HEK293 (cell line): ENCODE data around the gene GTPBP4.

Source experiments
- EGR2 ChIP-seq: fragments of 450-650 bp; formaldehyde crosslinking; IDR thresholded peaks from 2 replicates; pipeline ENCODE4 v1.5.1; 2016; ENCODE audit warnings: low read depth, missing biosample characterization, missing genetic modification characterization
- KLF10 ChIP-seq: fragments of 450-650 bp; IDR thresholded peaks from 2 replicates; pipeline ENCODE4 v1.5.1; 2018; ENCODE audit warnings: missing biosample characterization, mild to moderate bottlenecking, missing genetic modification characterization
- KLF16 ChIP-seq: fragments of 450-650 bp; formaldehyde crosslinking; IDR thresholded peaks from 2 replicates; pipeline ENCODE4 v1.5.1; 2017; ENCODE audit warnings: missing biosample characterization, missing genetic modification characterization
- KLF7 ChIP-seq: fragments of 450-650 bp; formaldehyde crosslinking; IDR thresholded peaks from 2 replicates; pipeline ENCODE4 v1.5.1; 2016; ENCODE audit warnings: missing biosample characterization, missing genetic modification characterization, borderline replicate concordance
- RBAK ChIP-seq: fragments of 450-650 bp; formaldehyde crosslinking; IDR thresholded peaks from 2 replicates; pipeline ENCODE4 v1.5.1; 2016; ENCODE audit warnings: missing biosample characterization, missing genetic modification characterization
- SP2 ChIP-seq: fragments of 450-650 bp; formaldehyde crosslinking; IDR thresholded peaks from 2 replicates; pipeline ENCODE4 v1.5.1; 2016; ENCODE audit warnings: missing biosample characterization, missing genetic modification characterization
- SP7 ChIP-seq: fragments of 450-650 bp; formaldehyde crosslinking; IDR thresholded peaks from 2 replicates; pipeline ENCODE4 v1.5.1; 2016; ENCODE audit warnings: missing biosample characterization, missing genetic modification characterization
- ZBTB17 ChIP-seq: fragments of 450-650 bp; formaldehyde crosslinking; IDR thresholded peaks from 2 replicates; pipeline ENCODE4 v1.5.1; 2016; ENCODE audit warnings: missing biosample characterization, missing genetic modification characterization
- ZBTB20 ChIP-seq: fragments of 450-650 bp; formaldehyde crosslinking; IDR thresholded peaks from 2 replicates; pipeline ENCODE4 v1.5.1; 2016; ENCODE audit warnings: missing biosample characterization, missing genetic modification characterization
- ZBTB8A ChIP-seq: fragments of 450-650 bp; formaldehyde crosslinking; IDR thresholded peaks from 2 replicates; pipeline ENCODE4 v1.5.1; 2016; ENCODE audit warnings: missing biosample characterization, missing genetic modification characterization
- ZNF155 ChIP-seq: fragments of 450-650 bp; formaldehyde crosslinking; IDR thresholded peaks from 2 replicates; pipeline ENCODE4 v1.5.1; 2016; ENCODE audit warnings: missing biosample characterization, missing genetic modification characterization
- ZNF211 ChIP-seq: fragments of 450-650 bp; formaldehyde crosslinking; IDR thresholded peaks from 2 replicates; pipeline ENCODE4 v1.5.1; 2016; ENCODE audit warnings: low read depth, missing biosample characterization, missing genetic modification characterization
- ZNF24 ChIP-seq: fragments of 450-650 bp; formaldehyde crosslinking; IDR thresholded peaks from 2 replicates; pipeline ENCODE4 v1.5.1; 2016; ENCODE audit warnings: missing biosample characterization, missing genetic modification characterization
- ZNF335 ChIP-seq: fragments of 450-650 bp; formaldehyde crosslinking; conservative IDR thresholded peaks from 2 replicates; pipeline ENCODE4 v1.5.1; 2016; ENCODE audit warnings: missing biosample characterization, missing genetic modification characterization
- ZNF37A ChIP-seq: fragments of 450-650 bp; IDR thresholded peaks from 2 replicates; pipeline ENCODE4 v1.5.1; 2018; ENCODE audit warnings: missing biosample characterization, missing genetic modification characterization
- ZNF529 ChIP-seq: fragments of 450-650 bp; formaldehyde crosslinking; IDR thresholded peaks from 2 replicates; pipeline ENCODE4 v1.5.1; 2017; ENCODE audit warnings: missing genetic modification characterization, missing biosample characterization; ENCODE audit not compliant: insufficient replicate concordance
- ZNF600 ChIP-seq: fragments of 450-650 bp; formaldehyde crosslinking; IDR thresholded peaks from 2 replicates; pipeline ENCODE4 v1.5.1; 2016; ENCODE audit warnings: missing biosample characterization, missing genetic modification characterization
- ZNF610 ChIP-seq: fragments of 450-650 bp; formaldehyde crosslinking; IDR thresholded peaks from 2 replicates; pipeline ENCODE4 v1.5.1; 2016; ENCODE audit warnings: missing biosample characterization, missing genetic modification characterization, borderline replicate concordance
- ZNF76 ChIP-seq: fragments of 450-650 bp; formaldehyde crosslinking; IDR thresholded peaks from 2 replicates; pipeline ENCODE4; 2016; ENCODE audit warnings: low read depth, missing biosample characterization, missing genetic modification characterization, borderline replicate concordance
- ZNF792 ChIP-seq: fragments of 450-650 bp; formaldehyde crosslinking; IDR thresholded peaks from 2 replicates; pipeline ENCODE4 v1.5.1; 2016; ENCODE audit warnings: missing biosample characterization, missing genetic modification characterization
- TF ChIP-seq, protein P1 (sequence below): sonication (generic); formaldehyde crosslinking; IDR thresholded peaks from 2 replicates; pipeline ENCODE4 v1.8.1; 2022; ENCODE audit warnings: mild to moderate bottlenecking, moderate library complexity, missing genetic modification reagents
- TF ChIP-seq, protein P2 (sequence below): fragments of 450-650 bp; formaldehyde crosslinking; conservative IDR thresholded peaks from 2 replicates; pipeline ENCODE4 v1.5.1; 2016; ENCODE audit warnings: low read depth, missing biosample characterization, missing genetic modification characterization
- TF ChIP-seq, protein P3 (sequence below): fragments of 450-650 bp; formaldehyde crosslinking; IDR thresholded peaks from 2 replicates; pipeline ENCODE4 v1.5.1; 2016; ENCODE audit warnings: missing biosample characterization, missing genetic modification characterization, borderline replicate concordance
- TF ChIP-seq, protein P4 (sequence below): fragments of 450-650 bp; IDR thresholded peaks from 2 replicates; pipeline ENCODE4 v1.5.1; 2018; ENCODE audit warnings: missing biosample characterization, mild to moderate bottlenecking, missing genetic modification characterization
- TF ChIP-seq, protein P5 (sequence below): fragments of 450-650 bp; formaldehyde crosslinking; IDR thresholded peaks from 2 replicates; pipeline ENCODE4 v1.5.1; 2016; ENCODE audit warnings: missing biosample characterization, missing genetic modification characterization

Gene GTPBP4

DNA sequence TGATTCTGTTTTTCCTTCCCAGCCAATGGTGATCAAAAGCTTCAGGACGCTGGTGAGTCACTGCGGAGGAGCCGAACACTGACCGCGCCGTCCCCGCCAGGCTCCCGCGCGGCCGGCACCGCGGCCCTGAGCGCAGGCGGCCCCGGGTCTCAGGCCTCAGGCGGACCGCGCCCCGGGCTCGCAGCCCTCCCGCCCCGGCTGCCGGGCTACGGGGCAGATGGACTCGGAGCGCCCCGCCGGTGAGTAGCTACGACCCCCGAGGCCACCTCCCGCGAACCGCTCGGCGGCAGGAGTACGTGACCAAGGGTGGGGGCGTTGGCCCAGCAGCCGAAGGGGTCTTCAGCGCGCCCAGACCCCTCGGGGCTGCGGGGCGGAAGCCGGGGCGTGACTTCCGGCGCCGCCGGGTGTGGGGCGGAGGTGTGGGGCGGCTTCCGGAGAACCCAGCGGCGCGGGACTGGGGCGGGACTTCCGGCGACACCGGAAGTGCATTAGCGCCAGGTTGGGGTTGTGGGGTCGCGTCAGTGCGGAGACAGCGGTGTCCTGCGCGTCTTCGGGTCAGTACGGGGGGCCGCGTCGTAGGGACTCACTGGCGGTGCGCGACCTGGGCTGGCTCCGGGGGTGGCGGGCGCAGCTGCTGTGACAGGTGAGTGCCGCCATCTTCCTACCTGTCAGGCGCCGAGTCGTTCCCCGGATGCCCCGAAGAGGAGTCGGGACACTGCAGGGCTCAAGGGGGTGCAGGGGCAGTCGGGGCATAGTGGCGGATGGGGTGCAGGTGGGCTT is 68.3 kb downstream of the GTPBP4 start, which contains the start of gene WDR37 (continued):
- TF ChIP-seq ZNF610, result 0 out of 2 replicates have a peak, but pooled peaks have one; percentile 58
- TF ChIP-seq KLF16, result peak; percentile 58; the same call in 1 of the 2 replicates
- TF ChIP-seq ZNF37A, result peak; percentile 43; the same call in 1 of the 2 replicates
- TF ChIP-seq, protein P1, sequence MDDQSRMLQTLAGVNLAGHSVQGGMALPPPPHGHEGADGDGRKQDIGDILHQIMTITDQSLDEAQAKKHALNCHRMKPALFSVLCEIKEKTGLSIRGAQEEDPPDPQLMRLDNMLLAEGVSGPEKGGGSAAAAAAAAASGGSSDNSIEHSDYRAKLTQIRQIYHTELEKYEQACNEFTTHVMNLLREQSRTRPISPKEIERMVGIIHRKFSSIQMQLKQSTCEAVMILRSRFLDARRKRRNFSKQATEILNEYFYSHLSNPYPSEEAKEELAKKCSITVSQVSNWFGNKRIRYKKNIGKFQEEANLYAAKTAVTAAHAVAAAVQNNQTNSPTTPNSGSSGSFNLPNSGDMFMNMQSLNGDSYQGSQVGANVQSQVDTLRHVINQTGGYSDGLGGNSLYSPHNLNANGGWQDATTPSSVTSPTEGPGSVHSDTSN (CRISPR knock-in tag), result 0 out of 2 replicates have a peak, but pooled peaks have one; percentile 66
- TF ChIP-seq, protein P2, sequence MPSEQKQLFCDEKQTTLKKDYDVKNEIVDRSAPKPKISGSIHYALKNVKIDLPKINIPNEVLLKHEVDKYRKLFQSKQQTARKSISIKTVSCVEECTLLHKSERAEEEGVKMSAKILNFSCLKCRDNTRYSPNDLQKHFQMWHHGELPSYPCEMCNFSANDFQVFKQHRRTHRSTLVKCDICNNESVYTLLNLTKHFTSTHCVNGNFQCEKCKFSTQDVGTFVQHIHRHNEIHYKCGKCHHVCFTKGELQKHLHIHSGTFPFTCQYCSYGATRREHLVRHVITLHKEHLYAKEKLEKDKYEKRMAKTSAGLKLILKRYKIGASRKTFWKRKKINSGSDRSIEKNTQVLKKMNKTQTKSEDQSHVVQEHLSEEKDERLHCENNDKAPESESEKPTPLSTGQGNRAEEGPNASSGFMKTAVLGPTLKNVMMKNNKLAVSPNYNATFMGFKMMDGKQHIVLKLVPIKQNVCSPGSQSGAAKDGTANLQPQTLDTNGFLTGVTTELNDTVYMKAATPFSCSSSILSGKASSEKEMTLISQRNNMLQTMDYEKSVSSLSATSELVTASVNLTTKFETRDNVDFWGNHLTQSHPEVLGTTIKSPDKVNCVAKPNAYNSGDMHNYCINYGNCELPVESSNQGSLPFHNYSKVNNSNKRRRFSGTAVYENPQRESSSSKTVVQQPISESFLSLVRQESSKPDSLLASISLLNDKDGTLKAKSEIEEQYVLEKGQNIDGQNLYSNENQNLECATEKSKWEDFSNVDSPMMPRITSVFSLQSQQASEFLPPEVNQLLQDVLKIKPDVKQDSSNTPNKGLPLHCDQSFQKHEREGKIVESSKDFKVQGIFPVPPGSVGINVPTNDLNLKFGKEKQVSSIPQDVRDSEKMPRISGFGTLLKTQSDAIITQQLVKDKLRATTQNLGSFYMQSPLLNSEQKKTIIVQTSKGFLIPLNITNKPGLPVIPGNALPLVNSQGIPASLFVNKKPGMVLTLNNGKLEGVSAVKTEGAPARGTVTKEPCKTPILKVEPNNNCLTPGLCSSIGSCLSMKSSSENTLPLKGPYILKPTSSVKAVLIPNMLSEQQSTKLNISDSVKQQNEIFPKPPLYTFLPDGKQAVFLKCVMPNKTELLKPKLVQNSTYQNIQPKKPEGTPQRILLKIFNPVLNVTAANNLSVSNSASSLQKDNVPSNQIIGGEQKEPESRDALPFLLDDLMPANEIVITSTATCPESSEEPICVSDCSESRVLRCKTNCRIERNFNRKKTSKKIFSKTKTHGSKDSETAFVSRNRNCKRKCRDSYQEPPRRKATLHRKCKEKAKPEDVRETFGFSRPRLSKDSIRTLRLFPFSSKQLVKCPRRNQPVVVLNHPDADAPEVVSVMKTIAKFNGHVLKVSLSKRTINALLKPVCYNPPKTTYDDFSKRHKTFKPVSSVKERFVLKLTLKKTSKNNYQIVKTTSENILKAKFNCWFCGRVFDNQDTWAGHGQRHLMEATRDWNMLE (tag by site-specific recombination), result peak; percentile 97
- TF ChIP-seq ZNF76 (tag by site-specific recombination), result peak; percentile 80
- TF ChIP-seq KLF10, result peak; percentile 86
- TF ChIP-seq, protein P3, sequence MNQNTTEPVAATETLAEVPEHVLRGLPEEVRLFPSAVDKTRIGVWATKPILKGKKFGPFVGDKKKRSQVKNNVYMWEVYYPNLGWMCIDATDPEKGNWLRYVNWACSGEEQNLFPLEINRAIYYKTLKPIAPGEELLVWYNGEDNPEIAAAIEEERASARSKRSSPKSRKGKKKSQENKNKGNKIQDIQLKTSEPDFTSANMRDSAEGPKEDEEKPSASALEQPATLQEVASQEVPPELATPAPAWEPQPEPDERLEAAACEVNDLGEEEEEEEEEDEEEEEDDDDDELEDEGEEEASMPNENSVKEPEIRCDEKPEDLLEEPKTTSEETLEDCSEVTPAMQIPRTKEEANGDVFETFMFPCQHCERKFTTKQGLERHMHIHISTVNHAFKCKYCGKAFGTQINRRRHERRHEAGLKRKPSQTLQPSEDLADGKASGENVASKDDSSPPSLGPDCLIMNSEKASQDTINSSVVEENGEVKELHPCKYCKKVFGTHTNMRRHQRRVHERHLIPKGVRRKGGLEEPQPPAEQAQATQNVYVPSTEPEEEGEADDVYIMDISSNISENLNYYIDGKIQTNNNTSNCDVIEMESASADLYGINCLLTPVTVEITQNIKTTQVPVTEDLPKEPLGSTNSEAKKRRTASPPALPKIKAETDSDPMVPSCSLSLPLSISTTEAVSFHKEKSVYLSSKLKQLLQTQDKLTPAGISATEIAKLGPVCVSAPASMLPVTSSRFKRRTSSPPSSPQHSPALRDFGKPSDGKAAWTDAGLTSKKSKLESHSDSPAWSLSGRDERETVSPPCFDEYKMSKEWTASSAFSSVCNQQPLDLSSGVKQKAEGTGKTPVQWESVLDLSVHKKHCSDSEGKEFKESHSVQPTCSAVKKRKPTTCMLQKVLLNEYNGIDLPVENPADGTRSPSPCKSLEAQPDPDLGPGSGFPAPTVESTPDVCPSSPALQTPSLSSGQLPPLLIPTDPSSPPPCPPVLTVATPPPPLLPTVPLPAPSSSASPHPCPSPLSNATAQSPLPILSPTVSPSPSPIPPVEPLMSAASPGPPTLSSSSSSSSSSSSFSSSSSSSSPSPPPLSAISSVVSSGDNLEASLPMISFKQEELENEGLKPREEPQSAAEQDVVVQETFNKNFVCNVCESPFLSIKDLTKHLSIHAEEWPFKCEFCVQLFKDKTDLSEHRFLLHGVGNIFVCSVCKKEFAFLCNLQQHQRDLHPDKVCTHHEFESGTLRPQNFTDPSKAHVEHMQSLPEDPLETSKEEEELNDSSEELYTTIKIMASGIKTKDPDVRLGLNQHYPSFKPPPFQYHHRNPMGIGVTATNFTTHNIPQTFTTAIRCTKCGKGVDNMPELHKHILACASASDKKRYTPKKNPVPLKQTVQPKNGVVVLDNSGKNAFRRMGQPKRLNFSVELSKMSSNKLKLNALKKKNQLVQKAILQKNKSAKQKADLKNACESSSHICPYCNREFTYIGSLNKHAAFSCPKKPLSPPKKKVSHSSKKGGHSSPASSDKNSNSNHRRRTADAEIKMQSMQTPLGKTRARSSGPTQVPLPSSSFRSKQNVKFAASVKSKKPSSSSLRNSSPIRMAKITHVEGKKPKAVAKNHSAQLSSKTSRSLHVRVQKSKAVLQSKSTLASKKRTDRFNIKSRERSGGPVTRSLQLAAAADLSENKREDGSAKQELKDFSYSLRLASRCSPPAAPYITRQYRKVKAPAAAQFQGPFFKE (tag by site-specific recombination), result no peak
- TF ChIP-seq, protein P4, sequence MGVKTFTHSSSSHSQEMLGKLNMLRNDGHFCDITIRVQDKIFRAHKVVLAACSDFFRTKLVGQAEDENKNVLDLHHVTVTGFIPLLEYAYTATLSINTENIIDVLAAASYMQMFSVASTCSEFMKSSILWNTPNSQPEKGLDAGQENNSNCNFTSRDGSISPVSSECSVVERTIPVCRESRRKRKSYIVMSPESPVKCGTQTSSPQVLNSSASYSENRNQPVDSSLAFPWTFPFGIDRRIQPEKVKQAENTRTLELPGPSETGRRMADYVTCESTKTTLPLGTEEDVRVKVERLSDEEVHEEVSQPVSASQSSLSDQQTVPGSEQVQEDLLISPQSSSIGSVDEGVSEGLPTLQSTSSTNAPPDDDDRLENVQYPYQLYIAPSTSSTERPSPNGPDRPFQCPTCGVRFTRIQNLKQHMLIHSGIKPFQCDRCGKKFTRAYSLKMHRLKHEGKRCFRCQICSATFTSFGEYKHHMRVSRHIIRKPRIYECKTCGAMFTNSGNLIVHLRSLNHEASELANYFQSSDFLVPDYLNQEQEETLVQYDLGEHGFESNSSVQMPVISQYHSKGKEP, result peak; percentile 98
- TF ChIP-seq ZBTB17 (tag by site-specific recombination), result peak; percentile 76
- peak; percentile 41; the same call in 1 of the 2 replicates for TF ChIP-seq ZNF600
- TF ChIP-seq ZNF155, result no peak
- TF ChIP-seq ZNF529 (tag by site-specific recombination), result no peak
- TF ChIP-seq KLF7, result peak; percentile 74; the same call in 1 of the 2 replicates
- TF ChIP-seq SP7 (tag by site-specific recombination), result peak; percentile 60
- TF ChIP-seq ZNF24, result 0 out of 2 replicates have a peak, but pooled peaks have one; percentile 40
- TF ChIP-seq SP2, result peak; percentile 94
- peak; percentile 97; the same call in 1 of the 2 replicates for TF ChIP-seq ZBTB20 (tag by site-specific recombination)
- peak; percentile 95 for TF ChIP-seq ZBTB8A (tag by site-specific recombination)
- TF ChIP-seq ZNF335 (tag by site-specific recombination), result peak; percentile 98
- TF ChIP-seq EGR2 (tag by site-specific recombination), result peak; percentile 70; the same call in 1 of the 2 replicates
- TF ChIP-seq ZNF211 (tag by site-specific recombination), result no peak
- no peak for TF ChIP-seq RBAK (tag by site-specific recombination)
- no peak for TF ChIP-seq ZNF792
- TF ChIP-seq, protein P5, sequence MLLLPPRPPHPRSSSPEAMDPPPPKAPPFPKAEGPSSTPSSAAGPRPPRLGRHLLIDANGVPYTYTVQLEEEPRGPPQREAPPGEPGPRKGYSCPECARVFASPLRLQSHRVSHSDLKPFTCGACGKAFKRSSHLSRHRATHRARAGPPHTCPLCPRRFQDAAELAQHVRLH (tag by site-specific recombination), result peak; percentile 91
